Kidney capillary endothelial cell (primary cell): ENCODE results near the gene ASXL1.

ENCODE experiments used
- DNase-seq: peaks from one replicate; pipeline ENCODE4 v3.0.0-alpha.2; 2018; ENCODE audit warnings: low spot score

Gene ASXL1

GRCh38 chr20:32481311-32482142, 123.4 kb downstream of the ASXL1 start:
- peak; percentile 26 for DNase-seq

DNA sequence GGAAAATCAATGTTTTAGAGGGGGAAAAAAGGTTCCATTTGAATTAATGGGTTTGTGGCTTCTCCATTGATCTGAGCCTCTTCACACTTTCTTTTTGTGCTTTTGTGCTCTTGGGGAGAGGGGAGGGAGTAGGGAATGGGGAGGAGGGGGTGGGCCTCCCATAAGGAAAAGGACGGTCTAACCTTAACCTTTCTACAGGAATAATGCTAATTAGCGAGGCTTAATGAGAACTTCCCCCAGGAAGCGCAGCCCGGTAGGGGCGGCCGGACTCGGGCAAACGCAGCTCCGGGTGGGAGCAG, 124.0 kb downstream of the ASXL1 start:
- DNase-seq, result peak; percentile 8

DNA sequence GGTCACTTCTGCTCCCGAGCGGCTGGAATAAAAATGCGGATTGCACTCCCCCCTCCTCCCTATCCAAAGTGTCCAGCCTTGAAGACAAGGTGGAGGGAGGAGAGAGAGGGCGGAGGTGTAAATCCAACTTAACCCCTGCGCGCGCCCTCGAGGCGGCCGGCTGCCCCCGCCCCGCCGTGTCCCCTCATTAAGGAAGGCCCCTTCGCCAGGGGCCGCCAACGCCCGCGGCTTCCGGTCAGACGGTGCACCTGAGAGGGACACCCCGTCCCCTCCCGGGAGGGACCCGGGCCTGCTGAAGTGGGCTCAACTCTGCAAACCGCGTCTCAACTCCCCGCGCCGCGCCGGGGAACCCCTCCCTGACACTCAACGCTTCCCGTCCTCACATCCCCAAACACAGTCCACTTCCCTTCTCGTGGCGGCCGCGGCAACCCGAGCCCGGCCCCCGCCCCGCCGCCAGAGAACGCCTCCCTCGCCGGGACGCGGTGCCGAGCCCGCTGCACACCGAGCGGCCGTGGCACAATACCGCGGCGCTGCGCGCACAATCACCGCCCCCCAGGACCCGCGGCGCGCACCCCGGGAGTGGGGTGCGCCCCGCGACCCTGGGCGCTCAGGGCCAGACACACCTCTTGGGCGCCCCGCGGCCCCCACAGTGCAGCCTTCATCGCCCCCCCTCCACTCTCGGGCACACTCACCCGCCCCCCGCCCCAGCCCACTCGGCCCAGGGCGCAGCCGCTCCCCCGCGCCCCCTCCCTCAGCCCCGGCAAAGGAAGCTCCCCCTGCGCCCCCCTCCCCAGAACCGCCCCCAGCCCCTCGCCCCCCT, 124.5 kb downstream of the ASXL1 start:
- DNase-seq, result peak; percentile 16

- DNase-seq, result peak; percentile 79
Measured at GRCh38 chr20:32483351-32484224, 125.5 kb downstream of the ASXL1 start.

DNA sequence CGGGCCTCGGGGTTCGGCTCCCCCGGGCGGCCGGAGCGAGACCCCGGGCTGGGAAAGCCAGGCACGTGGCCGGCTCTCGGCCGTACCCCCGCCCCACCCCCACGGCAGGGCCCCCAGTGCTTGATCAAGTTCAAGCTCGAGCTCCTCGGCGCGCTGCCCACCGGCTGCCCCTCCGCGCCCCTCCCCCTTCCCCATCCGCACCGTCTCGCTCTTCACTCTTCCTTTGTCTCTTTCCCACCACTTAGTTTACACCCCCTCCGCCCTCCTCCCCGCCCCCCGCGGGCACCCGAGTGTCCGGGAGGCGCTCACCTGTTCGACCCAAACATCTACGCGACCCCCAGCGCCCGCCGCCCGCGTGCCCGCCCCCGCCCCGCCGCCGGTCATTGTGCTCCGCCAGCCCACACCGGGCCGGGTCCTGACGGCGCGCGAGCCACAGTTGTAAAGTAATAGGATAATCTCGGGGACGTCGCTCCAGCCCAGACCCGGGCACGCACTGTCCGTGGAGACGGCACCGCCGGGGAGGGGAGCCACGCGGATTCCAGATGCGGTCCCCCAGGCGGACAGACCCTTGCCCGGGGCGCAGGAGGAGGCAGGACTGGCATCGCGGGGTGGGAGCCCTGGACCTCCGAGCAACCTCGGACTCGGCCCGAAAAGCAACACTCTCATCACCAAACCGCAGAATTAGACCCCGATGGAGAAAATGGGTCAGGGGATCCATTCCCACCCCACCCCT, 126.3 kb downstream of the ASXL1 start:
- DNase-seq, result peak; percentile 26

DNA sequence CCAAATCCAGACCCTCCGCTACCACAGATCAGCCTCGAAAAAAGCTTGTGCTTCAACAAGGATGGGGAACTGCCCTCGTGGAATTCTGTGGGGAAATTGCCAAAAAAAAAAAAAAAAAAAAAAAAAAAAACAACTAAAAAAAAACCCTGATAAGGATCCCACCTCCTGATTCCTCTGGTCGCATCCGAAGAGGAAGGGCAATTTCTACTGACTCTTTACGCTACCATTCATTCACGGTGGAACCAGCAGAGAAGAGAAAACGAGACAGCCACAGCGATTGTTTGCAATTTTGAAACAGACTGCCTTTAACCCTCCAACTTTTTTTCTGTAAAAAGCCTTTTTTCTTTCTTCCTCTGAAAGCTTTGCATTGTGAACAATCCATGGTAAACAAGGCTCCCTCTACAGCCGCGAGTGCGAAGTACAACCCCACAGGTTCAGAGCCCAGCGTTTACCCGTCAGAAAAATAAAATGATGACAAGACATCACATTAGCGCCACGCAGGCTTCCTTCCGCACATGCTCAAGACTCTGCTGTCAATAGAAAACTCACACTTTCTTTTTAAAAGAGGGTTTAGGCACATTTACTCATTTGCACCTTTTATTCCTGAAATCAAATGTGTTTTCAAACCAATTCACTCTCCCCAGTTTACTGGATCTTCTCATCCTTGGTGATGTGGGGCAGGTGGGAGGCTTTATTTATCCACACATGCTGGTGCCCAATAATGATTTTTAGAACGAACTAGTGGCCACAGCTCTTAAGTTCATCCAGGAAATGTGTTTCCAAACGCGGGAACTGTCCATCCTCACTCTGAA, 127.0 kb downstream of the ASXL1 start:
- peak; percentile 86 for DNase-seq

GRCh38 chr20:32485770-32486478, 127.8 kb downstream of the ASXL1 start:
- peak; percentile 18 for DNase-seq

- DNase-seq, result no peak
Measured at GRCh38 chr20:32487381-32487780, 129.2 kb downstream of the ASXL1 start.

DNA sequence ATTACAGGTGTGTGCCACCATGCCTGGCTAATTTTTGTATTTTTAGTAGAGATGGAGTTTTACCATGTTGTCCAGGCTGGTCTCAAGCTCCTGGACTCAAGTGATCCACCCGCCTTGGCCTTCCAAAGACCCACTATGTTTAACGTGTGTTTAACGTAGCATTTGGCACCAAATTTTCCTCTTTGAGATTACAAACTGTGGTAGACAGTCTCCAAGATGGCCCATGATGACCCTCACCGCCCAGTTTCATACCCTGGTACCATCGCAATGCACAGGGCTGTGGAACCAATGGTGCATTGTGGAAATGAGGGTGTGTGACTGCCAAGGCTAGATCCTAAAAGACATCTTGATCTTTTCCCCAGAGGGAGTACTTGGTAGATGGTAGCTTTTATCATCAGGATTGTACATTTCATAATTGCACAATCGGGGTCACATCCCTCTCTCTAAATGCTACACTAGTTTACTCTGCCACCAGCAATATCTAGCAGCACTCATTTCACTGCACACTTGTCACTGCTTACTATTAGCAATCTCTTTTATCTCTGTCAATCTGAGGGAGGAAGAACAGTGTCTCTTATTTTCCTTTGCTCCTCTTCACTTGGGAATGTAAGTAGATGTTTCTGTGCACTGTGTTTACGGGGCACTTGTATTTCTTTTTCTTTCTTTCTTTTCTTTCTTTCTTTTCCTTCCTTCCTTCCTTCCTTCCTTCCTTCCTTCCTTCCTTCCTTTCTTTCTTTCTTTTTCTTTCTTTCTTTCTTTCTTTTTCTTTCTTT, 130.1 kb downstream of the ASXL1 start:
- no peak for DNase-seq
